ENCODE measurements around the gene PCDHGA1. TPM values are rescaled to one million over a fixed set of nuclear protein-coding genes. Genes with fewer than 3 reads are reported as not detected.

The PCDHGA1 gene
- total RNA-seq, 4 donors from 2014 or later, result 0.65 to 0.97 (median 0.71) TPM

DNA sequence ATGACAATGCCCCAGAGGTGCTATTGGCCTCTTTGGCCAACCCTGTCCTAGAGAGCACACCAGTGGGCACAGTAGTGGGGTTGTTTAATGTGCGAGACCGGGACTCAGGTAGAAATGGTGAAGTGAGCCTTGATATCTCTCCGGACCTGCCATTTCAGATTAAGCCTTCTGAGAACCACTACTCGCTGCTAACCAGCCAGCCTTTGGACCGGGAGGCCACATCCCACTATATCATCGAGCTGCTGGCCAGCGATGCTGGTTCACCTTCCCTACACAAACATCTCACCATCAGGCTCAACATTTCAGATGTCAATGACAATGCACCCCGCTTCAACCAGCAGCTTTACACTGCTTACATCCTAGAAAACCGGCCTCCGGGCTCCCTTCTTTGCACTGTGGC lies 160.0 kb downstream of the PCDHGA1 start:
- Histone ChIP-seq H3K4me1 (peaks cover 9 to 28% of the 10 kb centered on the region in 2 donors), H3K36me3 (no peaks in the 10 kb centered on the region), H3K9me3 (no peaks in the 10 kb centered on the region), H3K27ac (no peak overlapping the region), H3K4me3 (no peak overlapping the region), H3K27me3 (no peaks in the 10 kb centered on the region)
- TF ChIP-seq, protein P1, sequence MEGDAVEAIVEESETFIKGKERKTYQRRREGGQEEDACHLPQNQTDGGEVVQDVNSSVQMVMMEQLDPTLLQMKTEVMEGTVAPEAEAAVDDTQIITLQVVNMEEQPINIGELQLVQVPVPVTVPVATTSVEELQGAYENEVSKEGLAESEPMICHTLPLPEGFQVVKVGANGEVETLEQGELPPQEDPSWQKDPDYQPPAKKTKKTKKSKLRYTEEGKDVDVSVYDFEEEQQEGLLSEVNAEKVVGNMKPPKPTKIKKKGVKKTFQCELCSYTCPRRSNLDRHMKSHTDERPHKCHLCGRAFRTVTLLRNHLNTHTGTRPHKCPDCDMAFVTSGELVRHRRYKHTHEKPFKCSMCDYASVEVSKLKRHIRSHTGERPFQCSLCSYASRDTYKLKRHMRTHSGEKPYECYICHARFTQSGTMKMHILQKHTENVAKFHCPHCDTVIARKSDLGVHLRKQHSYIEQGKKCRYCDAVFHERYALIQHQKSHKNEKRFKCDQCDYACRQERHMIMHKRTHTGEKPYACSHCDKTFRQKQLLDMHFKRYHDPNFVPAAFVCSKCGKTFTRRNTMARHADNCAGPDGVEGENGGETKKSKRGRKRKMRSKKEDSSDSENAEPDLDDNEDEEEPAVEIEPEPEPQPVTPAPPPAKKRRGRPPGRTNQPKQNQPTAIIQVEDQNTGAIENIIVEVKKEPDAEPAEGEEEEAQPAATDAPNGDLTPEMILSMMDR (IDR thresholded peaks at IDR 0.05 in 4 of 5, conservative IDR thresholded peaks at IDR 0.05 in 1 of 5), result no peak
- no peak for TF ChIP-seq POLR2A (IDR thresholded peaks at IDR 0.05)
- in situ Hi-C loops (cut with MboI; ENCODE audit: low sequenced_read_pairs in 4 of 4), result no loop called here
- no peak for DNase-seq
- no peak for ATAC-seq
- intact Hi-C loops (cut with DNase I; ENCODE audit: low total_unique reads), result no loop called here

DNA sequence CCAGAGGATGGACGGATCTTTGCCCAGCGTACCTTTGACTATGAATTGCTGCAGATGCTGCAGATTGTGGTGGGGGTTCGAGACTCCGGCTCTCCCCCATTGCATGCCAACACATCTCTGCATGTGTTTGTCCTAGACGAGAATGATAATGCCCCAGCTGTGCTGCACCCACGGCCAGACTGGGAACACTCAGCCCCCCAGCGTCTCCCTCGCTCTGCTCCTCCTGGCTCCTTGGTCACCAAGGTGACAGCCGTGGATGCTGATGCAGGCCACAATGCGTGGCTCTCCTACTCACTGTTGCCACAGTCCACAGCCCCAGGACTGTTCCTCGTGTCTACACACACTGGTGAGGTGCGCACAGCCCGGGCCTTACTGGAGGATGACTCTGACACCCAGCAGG lies 160.5 kb downstream of the PCDHGA1 start:
- Histone ChIP-seq H3K27ac (no peak overlapping the region), H3K9me3 (no peaks in the 10 kb centered on the region), H3K4me3 (no peak overlapping the region), H3K27me3 (no peaks in the 10 kb centered on the region), H3K4me1 (peaks cover 9 to 25% of the 10 kb centered on the region in 2 donors), H3K36me3 (no peaks in the 10 kb centered on the region)
- intact Hi-C loops (cut with DNase I; ENCODE audit: low total_unique reads), result no loop called here
- DNase-seq, result no peak
- no peak for ATAC-seq
- no peak for TF ChIP-seq POLR2A (IDR thresholded peaks at IDR 0.05)
- TF ChIP-seq, protein P1 (IDR thresholded peaks at IDR 0.05 in 4 of 5, conservative IDR thresholded peaks at IDR 0.05 in 1 of 5), result no peak
- in situ Hi-C loops (cut with MboI; ENCODE audit: low sequenced_read_pairs in 4 of 4), result no loop called here

DNA sequence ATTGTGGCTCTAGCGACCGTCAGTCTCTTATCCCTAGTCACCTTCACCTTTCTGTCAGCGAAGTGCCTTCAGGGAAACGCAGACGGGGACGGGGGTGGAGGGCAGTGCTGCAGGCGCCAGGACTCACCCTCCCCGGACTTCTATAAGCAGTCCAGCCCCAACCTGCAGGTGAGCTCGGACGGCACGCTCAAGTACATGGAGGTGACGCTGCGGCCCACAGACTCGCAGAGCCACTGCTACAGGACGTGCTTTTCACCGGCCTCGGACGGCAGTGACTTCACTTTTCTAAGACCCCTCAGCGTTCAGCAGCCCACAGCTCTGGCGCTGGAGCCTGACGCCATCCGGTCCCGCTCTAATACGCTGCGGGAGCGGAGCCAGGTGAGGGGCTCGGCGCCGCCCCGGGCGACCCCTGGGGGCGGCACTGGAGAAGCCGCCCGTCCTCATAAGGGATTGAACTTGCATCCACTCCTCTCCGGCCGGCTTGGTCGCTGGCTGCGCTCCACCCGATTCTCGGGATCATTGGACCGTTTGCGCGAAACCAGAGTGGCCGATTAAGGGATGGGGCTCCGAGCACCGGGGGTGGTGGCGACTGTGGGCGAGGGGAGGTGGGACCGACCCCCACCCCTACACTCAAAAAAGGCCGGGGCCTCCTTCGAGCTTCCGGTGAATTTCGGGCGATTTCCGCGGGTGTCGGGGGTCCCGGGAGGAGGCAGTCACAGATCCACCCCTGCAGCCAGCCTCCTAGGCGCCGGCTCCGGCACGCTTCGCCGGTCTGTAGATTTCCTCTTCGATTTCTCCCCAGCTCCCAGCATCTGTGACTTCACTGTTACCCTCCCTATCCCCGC lies 161.2 kb downstream of the PCDHGA1 start:
- intact Hi-C loops (cut with DNase I; ENCODE audit: low total_unique reads), result no loop called here
- in situ Hi-C loops (cut with MboI; ENCODE audit: low sequenced_read_pairs in 4 of 4), result no loop called here
- H3K4me1 ChIP-seq, result peaks cover 9 to 22% of the 10 kb centered on the region in 2 donors
- TF ChIP-seq POLR2A (IDR thresholded peaks at IDR 0.05), result no peak
- TF ChIP-seq, protein P1 (IDR thresholded peaks at IDR 0.05 in 4 of 5, conservative IDR thresholded peaks at IDR 0.05 in 1 of 5), result no peak
- no peaks in the 10 kb centered on the region for H3K27me3 ChIP-seq
- no peak overlapping the region for H3K4me3 ChIP-seq
- ATAC-seq (no peak), DNase-seq (no peak)
- no peak overlapping the region for H3K27ac ChIP-seq
- no peaks in the 10 kb centered on the region for H3K36me3 ChIP-seq
- no peaks in the 10 kb centered on the region for H3K9me3 ChIP-seq

DNA sequence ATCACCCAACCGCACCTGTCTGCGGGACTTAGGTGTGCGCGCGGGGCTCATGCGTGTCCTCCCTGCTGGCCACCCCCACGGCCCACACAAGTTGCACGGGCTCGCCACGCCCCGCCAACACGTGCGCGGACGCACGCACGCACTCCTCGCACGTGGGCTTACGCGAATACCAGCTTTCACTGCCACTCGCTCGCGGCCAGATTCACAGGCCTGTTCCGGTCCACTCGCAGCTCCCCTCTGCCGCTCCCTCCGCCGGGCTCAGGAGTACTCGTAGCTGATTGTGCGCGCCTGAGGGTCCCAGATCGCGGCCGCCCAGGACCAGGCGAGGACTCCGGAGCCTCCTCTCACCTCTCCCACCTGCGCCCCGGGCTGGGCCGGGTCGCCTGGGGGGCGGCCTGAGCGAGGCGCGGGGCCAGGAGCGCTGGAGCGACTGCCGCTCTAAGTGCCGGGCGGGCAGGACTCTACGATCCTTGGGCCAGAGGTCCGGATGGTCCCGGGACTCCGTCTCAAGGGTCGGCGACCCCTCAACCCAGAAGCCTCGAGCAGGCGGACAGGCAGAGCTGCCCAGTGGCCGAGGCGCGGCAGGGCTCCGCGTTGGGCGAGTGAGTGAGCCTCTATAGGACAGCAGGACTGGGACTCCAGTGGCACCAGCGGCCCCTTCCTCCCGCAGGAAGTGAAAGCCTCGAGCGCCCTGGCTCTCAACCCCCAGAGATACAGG lies 162.0 kb downstream of the PCDHGA1 start:
- DNase-seq (no peak), ATAC-seq (no peak)
- H3K27ac ChIP-seq, result no peak overlapping the region
- TF ChIP-seq, protein P1 (IDR thresholded peaks at IDR 0.05 in 4 of 5, conservative IDR thresholded peaks at IDR 0.05 in 1 of 5), result no peak
- TF ChIP-seq POLR2A (IDR thresholded peaks at IDR 0.05), result no peak
- H3K4me1 ChIP-seq, result peaks cover 9 to 21% of the 10 kb centered on the region in 2 donors
- no peaks in the 10 kb centered on the region for H3K36me3 ChIP-seq
- intact Hi-C loops (cut with DNase I; ENCODE audit: low total_unique reads), result no loop called here
- no peak overlapping the region for H3K4me3 ChIP-seq
- no peaks in the 10 kb centered on the region for H3K9me3 ChIP-seq
- no peaks in the 10 kb centered on the region for H3K27me3 ChIP-seq
- in situ Hi-C loops (cut with MboI; ENCODE audit: low sequenced_read_pairs in 4 of 4), result no loop called here
